ENCODE data around the gene HCFC2.

The HCFC2 gene

GRCh38 chr12:104136577-104136976, 72.2 kb downstream of the HCFC2 start:
- TF ChIP-seq CTCF (IDR thresholded peaks at IDR 0.05; ENCODE audit: extremely low read depth, missing control alignments) = no peak
- DNase-seq (ENCODE audit: low spot score) = no peak

DNA sequence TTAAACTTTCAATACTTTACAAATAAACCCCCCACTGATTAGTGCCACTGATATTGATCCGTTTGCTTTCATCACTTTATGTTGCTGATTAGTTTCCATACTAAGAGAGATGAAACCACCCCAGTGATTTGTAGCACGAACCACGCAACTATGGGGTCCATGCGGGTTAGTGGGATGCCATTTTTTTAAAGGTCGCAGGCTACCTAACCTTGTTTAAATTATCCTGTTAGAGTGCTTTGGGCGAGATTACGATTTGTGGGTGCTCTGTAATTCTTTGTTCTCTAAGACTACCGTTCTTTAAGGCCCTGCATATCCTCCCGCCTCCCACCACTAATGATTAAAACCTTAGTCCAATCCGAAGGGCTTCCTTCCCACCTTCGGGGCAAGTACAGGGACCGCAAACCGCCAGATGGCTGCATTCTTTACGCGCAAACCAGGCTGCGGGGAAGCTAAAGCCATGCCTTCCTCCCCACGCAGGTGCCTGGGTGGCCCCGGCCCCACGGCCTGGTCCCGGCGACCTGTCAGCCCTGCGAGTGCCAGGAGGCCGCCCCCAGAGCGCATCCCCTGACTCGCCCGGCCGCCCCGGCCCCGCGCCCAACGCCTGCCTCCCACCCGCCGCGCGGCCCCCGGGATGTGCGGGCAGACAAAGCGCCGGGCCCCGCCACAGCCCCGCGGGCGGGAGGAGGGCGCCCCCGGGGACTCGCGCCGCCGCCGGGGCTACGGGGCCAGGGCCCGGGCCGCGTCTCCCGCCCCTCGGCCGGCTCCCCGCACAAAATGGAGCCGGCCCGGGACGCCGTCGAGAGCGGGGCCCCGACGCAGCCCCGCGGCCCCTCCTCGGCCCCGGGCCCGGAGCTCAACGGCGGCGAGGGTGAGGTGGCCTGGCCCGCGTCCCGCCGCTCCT, 72.9 kb downstream of the HCFC2 start:
- peak; percentile 61 for DNase-seq (ENCODE audit: low spot score)
- TF ChIP-seq CTCF (IDR thresholded peaks at IDR 0.05; ENCODE audit: extremely low read depth, missing control alignments) = no peak

DNA sequence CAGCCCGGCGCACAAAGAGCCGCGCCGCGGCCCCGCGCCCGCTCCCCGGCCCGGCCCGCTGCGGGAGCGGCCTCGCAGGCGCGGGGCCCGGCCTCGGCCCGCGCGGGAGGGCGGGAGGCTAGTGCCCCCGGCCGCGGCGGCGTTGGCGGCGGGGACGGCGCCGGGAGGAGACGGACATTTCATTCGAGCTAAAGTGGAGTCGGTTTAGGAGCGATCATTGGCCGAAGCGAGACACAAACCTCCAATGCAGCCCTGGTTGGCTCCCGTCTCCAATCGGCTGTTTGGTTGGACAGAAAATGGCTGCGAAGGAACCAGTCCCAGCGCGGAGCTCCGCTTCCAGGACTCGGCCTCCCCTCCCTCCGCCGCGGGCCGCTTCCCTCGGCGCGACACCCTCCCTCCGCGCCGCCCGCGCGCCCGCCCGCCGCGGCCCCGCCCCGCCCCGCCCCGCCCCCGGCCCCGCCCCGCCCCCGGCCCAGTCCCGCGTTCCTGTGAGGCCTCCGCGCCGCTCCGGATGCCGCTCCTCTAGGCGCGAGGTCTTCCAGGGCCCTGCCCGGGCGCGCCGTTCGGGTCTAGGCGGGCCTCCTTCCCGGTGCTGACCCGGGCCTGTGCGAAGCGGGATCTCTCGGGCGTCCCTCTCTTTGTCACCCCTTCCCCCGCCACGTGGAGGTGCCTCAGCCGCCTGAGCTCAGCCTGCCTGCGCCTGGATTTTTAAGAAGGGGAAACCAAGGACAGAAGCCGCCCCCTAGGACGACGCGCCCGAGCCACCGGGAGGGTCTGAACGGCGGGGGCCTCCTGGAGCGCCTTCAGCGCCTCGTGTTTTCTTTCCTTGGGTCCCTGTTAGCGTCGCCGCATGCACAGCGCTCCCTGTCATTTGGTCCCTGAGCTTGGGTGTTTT, 73.8 kb downstream of the HCFC2 start, which contains the start of gene NFYB:
TSS of gene NFYB (minus strand) at position 309 of the 895 bp plus-strand sequence. CDS start 2,757 bp downstream, outside the sequence.
- DNase-seq (ENCODE audit: low spot score) = peak; percentile 100
- TF ChIP-seq CTCF (IDR thresholded peaks at IDR 0.05; ENCODE audit: extremely low read depth, missing control alignments) = no peak

GRCh38 chr12:104138797-104139152, 74.4 kb downstream of the HCFC2 start:
- TF ChIP-seq CTCF (IDR thresholded peaks at IDR 0.05; ENCODE audit: extremely low read depth, missing control alignments) = no peak

GRCh38 chr12:104142543-104142942, 78.2 kb downstream of the HCFC2 start:
- no peak for TF ChIP-seq CTCF (IDR thresholded peaks at IDR 0.05; ENCODE audit: extremely low read depth, missing control alignments)
- no peak for DNase-seq (ENCODE audit: low spot score)

More at GRCh38 chr12:104138797-104139152, 74.4 kb downstream of the HCFC2 start:
- peak; percentile 13 for DNase-seq (ENCODE audit: low spot score)

DNA sequence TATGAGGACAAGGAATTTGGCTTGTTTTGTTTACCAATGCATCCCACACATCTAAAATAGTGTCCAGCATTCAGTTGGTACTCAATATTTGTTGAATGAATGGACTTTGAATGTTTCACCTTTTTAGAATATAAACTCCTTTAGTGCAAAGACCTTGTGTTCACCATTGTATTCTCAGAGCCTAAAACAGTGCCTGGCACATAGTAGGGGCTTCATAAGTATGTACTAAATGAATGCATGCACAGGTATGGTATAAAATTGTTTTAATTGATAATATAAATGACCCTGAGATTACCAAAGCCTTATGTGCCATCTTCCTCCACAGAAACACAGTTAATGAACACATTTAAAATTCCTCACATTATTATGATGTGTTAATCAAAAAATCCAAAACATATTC, 78.7 kb downstream of the HCFC2 start:
- no peak for DNase-seq (ENCODE audit: low spot score)
- TF ChIP-seq CTCF (IDR thresholded peaks at IDR 0.05; ENCODE audit: extremely low read depth, missing control alignments) = no peak

GRCh38 chr12:104143918-104144317, 79.6 kb downstream of the HCFC2 start:
- DNase-seq (ENCODE audit: low spot score) = no peak
- TF ChIP-seq CTCF (IDR thresholded peaks at IDR 0.05; ENCODE audit: extremely low read depth, missing control alignments) = no peak
